CD4-positive, alpha-beta T cell (primary cell): Measurements from ENCODE around the gene MADCAM1. TPM values are rescaled to one million over a fixed set of nuclear protein-coding genes. Genes with fewer than 3 reads are reported as not detected.

Experiments
- ATAC-seq: fragments of 200-7000 bp; cut with Tn5 transposase; one replicate; pipeline ENCODE4 v1.10.0; 2022; ENCODE audit warnings: mild to moderate bottlenecking; ENCODE audit not compliant: poor library complexity
- CTCF ChIA-PET: fragments of 350-600 bp; sonication (Branson Sonifier 250); formaldehyde crosslinking; loops from one replicate; lab custom pipeline; 2021; ENCODE audit warnings: antibody characterized with exemption, inconsistent platforms; lab: Charles Lee
- POLR2A ChIA-PET: fragments of 350-600 bp; sonication (Branson Sonifier 250); formaldehyde crosslinking; loops from one replicate; lab custom pipeline; 2021; ENCODE audit warnings: antibody characterized with exemption, inconsistent platforms; lab: Charles Lee
- DNase-seq, 14 experiments: peaks; one replicate each; pipeline ENCODE4 v3.0.0-alpha.2; 2013 to 2020; ENCODE audit warnings: mixed read lengths in 2 of 14
- H3K27ac ChIP-seq, 2 donors: one replicate each; pipeline versions ENCODE4 v1.5.1 to v1.7.0; 2013; ENCODE audit warnings: low read length in 2 of 2, low read depth in 1 of 2, mild to moderate bottlenecking in 1 of 2
- H3K27me3 ChIP-seq, 2 experiments: 1 replicate in 1 of 2; 2 replicates in 1 of 2; pipeline versions ENCODE4 v1.6.1 to v1.7.0; 2013; ENCODE audit warnings: low read length in 2 of 2, control low read depth in 1 of 2, mild to moderate bottlenecking in 1 of 2, moderate library complexity in 1 of 2; ENCODE audit not compliant: insufficient read depth in 2 of 2, control insufficient read depth in 1 of 2
- H3K36me3 ChIP-seq: one replicate; pipeline ENCODE4 v1.6.1; 2013; ENCODE audit warnings: low read length, control low read depth; ENCODE audit not compliant: insufficient read depth
- H3K4me1 ChIP-seq: one replicate; pipeline ENCODE4 v1.6.1; 2013; ENCODE audit warnings: low read length, control low read depth; ENCODE audit not compliant: insufficient read depth
- H3K4me3 ChIP-seq: one replicate; pipeline ENCODE4 v1.5.1; 2013; ENCODE audit warnings: mild to moderate bottlenecking, low read length, moderate library complexity
- H3K9me3 ChIP-seq, 2 experiments: 1 replicate in 1 of 2; 2 replicates in 1 of 2; pipeline versions ENCODE4 v1.6.1 to v1.7.0; 2013; ENCODE audit warnings: low read length in 2 of 2, mild to moderate bottlenecking in 2 of 2, control low read depth in 1 of 2, moderate library complexity in 1 of 2; ENCODE audit not compliant: control insufficient read depth in 1 of 2, insufficient read depth in 1 of 2
- H3K27ac Mint-ChIP-seq: one replicate; pipeline ENCODE4 v1.8.0; 2020; ENCODE audit warnings: mixed read lengths
- H3K27me3 Mint-ChIP-seq: one replicate; pipeline ENCODE4 v1.8.0; 2021; ENCODE audit warnings: mixed read lengths
- H3K36me3 Mint-ChIP-seq: one replicate; pipeline ENCODE4 v1.8.0; 2021; ENCODE audit warnings: low read depth, mixed read lengths
- H3K4me1 Mint-ChIP-seq: one replicate; pipeline ENCODE4 v1.8.0; 2021; ENCODE audit warnings: low read depth, mixed read lengths
- H3K4me3 Mint-ChIP-seq: one replicate; pipeline ENCODE4 v1.8.0; 2020; ENCODE audit warnings: mild to moderate bottlenecking, mixed read lengths
- H3K9me3 Mint-ChIP-seq: one replicate; pipeline ENCODE4 v1.8.0; 2020; ENCODE audit warnings: mixed read lengths
- CTCF ChIP-seq: fragments of 200-600 bp; IDR thresholded peaks from one replicate; pipeline ENCODE4 v1.8.0; 2022; ENCODE audit warnings: antibody characterized with exemption, mild to moderate bottlenecking
- intact Hi-C, 2 experiments: fragments of 100-400 bp; cut with DNase I in 1 of 2; cut with micrococcal nuclease in 1 of 2; formaldehyde crosslinking; loops; one replicate each; pipeline versions ENCODE4 v1.15.1 to v1.9.0; 2023 to 2025; cut with DNase I, micrococcal nuclease
- total RNA-seq, 174 experiments: library from RNA in 2 of 174; stranded (reverse) in 2 of 174; gene quantifications; one replicate each; pipeline ENCODE4 v1.2.3 and lab custom pipeline; 2021 to 2026

MADCAM1 gene
- total RNA-seq, 2 experiments from 2014 or later: 0.20 to 0.91 TPM

GRCh38 chr19:533364-534058 lies 37.2 kb downstream of the MADCAM1 start:
- no peak for TF ChIP-seq CTCF
- Histone ChIP-seq H3K4me1 (peaks cover 45% of the 10 kb centered on the region), H3K36me3 (peaks cover 31% of the 10 kb centered on the region), H3K27me3 (no peaks in the 10 kb centered on the region), H3K9me3 (peaks cover 0 to 5% of the 10 kb centered on the region in 2 experiments), H3K4me3 (peak overlapping the region; percentile 87), H3K27ac (peak overlapping the region in 1 of 2 donors; percentile 46)
- ATAC-seq (no peak), DNase-seq (no peak)
- ChIA-PET CTCF (interaction anchor here (1.0 to 4.2 kb wide), 3 partner anchors 23 to 54 kb away, joined by 3 to 58 read pairs (median 13); partner anchors contain the start of gene TPGS1), POLR2A (interaction anchor here (0.6 to 6.0 kb wide), 4 partner anchors 23 to 51 kb away, joined by 3 to 75 read pairs (median 6); no protein-coding TSS in a partner anchor)
- Mint-ChIP-seq H3K27ac (peak overlapping the region; percentile 78), H3K36me3 (peaks cover 15% of the 10 kb centered on the region), H3K4me3 (peak overlapping the region; percentile 87), H3K27me3 (no peaks in the 10 kb centered on the region), H3K9me3 (no peaks in the 10 kb centered on the region), H3K4me1 (peaks cover 9% of the 10 kb centered on the region)
- intact Hi-C loops: loop anchor here in 1 of 2 experiments (1.0 kb wide), 1 partner anchor 38 kb away; no protein-coding TSS in a partner anchor

- intact Hi-C loops: no loop called here
- Histone ChIP-seq H3K4me3 (no peak overlapping the region), H3K27ac (no peak overlapping the region), H3K9me3 (no peaks in the 10 kb centered on the region), H3K36me3 (peaks cover 33% of the 10 kb centered on the region), H3K27me3 (no peaks in the 10 kb centered on the region), H3K4me1 (peaks cover 45% of the 10 kb centered on the region)
- ChIA-PET CTCF (interaction anchor here (4.2 kb wide), 1 partner anchor 23 kb away, joined by 58 read pairs; no protein-coding TSS in a partner anchor), POLR2A (interaction anchor here (1.1 kb wide), 1 partner anchor 50 kb away, joined by 3 read pairs; no protein-coding TSS in a partner anchor)
- no peak for TF ChIP-seq CTCF
- Mint-ChIP-seq H3K27ac (peak overlapping the region; percentile 78), H3K4me3 (peak overlapping the region; percentile 58), H3K27me3 (no peaks in the 10 kb centered on the region), H3K9me3 (no peaks in the 10 kb centered on the region), H3K36me3 (peaks cover 18% of the 10 kb centered on the region), H3K4me1 (peaks cover 9% of the 10 kb centered on the region)
- DNase-seq: peak in 1 of 14 experiments; percentile 44
- no peak for ATAC-seq
Observed at GRCh38 chr19:534088-534487, 37.8 kb downstream of the MADCAM1 start.

- peak overlapping the region; percentile 79 for H3K4me3 Mint-ChIP-seq
- no peaks in the 10 kb centered on the region for H3K27me3 ChIP-seq
- ATAC-seq: no peak
- no peaks in the 10 kb centered on the region for H3K27me3 Mint-ChIP-seq
- ChIA-PET POLR2A (no interaction called here), CTCF (no interaction called here)
- no peaks in the 10 kb centered on the region for H3K9me3 ChIP-seq
- H3K36me3 Mint-ChIP-seq: peaks cover 24% of the 10 kb centered on the region
- intact Hi-C loops: no loop called here
- no peak for TF ChIP-seq CTCF
- H3K36me3 ChIP-seq: peaks cover 36% of the 10 kb centered on the region
- H3K9me3 Mint-ChIP-seq: no peaks in the 10 kb centered on the region
- no peak for DNase-seq
- peaks cover 43% of the 10 kb centered on the region for H3K4me1 ChIP-seq
- H3K27ac ChIP-seq: no peak overlapping the region
- H3K27ac Mint-ChIP-seq: peak overlapping the region; percentile 63
- H3K4me1 Mint-ChIP-seq: peaks cover 9% of the 10 kb centered on the region
- no peak overlapping the region for H3K4me3 ChIP-seq
Observed at GRCh38 chr19:535017-535835, 38.9 kb downstream of the MADCAM1 start.
